GM10847 (cell line): Measurements from ENCODE around the gene SNX25.

ENCODE experiments used
- POLR2A ChIP-seq: IDR thresholded peaks from 2 replicates; pipeline ENCODE4 v1.6.1; 2011; ENCODE audit not compliant: insufficient read length; ENCODE audit errors: extremely low read depth

SNX25 gene

DNA sequence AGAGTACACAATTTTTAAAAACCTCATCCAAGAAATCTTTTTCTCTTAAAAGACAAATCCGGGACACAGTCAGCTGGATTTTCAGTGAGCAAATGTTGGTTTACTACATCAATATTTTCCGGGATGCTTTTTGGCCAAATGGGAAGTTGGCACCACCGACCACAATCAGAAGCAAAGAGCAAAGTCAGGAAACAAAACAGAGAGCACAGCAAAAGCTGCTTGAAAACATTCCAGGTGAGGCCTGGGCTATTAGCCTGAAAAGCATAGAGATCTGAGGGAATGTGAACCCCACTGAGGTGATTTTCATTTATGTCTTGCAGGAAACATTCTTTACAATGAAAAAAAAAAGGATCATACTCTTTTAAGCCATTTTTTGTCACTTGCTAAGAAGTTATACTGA is 152.5 kb downstream of the SNX25 start:
- TF ChIP-seq POLR2A, result no peak

DNA sequence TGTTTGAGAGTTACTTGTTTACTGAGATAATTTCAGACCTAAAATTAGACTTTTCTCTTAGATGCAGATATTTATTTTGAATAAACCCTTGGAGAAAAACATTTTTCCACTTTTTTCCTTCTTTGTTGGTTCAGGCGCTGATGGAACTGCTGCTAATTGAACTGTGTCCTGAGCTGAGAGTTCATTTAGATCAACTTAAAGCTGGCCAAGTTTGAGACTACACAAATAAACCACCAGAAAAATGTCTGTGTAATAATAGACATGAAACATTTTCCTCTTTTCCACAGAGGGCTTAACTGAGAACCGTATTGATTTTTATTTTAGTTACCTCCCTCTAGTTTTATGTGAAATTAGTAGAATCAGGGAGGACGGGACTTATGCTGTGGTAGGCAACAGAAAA is 153.9 kb downstream of the SNX25 start:
- no peak for TF ChIP-seq POLR2A

DNA sequence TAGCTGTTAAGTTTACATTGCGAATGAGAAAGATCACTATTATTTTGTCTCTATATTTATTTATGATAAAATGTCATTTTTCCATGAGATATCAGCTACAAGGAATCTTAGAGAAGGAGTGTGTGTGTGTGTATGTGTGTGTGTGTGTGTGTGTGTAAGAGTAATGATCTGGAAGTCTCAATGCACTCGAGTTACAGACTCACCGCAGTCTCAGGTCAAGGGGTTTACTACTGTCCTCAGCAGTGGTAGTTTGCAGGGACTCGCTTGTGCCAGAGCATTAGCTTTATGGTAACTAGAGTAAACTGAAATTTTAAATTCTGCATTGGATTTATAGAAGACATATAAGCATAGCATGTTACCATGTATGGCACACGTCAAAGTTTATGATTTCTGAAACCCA is 155.5 kb downstream of the SNX25 start:
- TF ChIP-seq POLR2A, result no peak

DNA sequence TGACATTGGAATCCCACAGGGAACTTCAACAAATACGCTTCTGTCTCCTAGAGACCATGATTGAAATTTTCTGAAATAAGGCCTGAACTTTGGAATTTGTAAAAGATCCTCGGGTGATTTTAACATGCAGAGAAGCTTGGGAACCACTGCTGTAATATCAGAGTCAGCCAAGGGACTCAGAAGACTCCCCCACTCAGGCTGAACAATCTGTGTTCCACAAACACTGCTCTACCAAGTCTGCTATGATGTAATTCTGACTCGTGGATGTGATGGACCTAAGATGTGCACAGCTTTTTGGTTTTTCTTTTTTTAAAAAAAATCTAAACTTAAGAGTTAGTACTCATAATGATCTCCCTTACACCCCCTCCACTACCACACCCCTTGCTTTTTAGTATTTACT is 160.3 kb downstream of the SNX25 start:
- no peak for TF ChIP-seq POLR2A

DNA sequence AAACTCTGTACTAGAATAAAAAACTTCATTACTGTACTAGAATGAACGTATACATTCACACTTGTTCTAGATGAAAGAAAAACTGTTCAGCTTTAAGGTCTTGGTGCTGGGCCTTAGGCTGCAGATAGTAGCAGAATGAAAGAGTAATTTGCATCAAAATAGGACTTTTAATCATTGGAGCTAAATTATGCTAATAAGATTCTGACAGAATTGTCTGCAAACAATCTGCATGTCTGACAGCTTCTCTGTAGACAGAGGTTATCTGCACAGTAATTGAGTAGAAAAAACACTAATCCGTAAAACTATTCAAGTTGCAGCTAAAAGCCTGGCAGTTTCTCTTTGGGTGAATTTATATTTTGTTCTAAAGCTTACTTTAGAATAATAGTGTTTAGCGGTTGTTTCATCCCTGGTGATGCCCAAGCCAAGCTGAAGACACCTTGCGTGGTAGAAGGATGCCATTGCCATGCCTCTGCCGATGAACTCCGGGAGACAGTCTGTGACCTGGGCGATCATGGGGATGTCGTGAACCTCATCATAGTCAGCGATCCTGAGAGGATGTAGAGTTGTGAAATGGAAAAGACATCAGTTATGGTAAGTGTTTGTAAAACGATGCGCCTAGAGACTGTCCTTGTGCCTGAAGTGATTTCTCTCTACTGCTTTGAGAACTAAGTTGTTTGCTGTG is 161.0 kb downstream of the SNX25 start:
- TF ChIP-seq POLR2A, result no peak

DNA sequence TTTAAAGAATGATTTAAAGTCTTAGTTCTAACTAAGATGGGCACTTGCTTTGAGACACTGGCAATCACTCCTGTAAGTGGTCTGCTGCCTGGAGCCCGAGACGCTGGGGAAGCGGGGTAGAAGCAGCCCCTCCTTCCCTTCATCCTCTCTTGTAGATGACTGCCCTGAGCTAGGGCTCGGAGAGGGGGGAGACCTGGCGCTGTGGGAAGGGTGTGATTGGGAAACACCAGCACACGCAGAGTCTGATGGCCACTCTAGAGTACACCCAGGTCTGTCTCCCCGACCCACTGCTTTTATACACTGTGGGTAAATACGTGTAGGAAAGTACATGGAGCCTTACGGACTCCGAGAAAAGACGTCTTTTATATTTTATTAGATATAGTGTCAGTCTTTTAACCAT is 162.3 kb downstream of the SNX25 start:
- TF ChIP-seq POLR2A, result no peak

DNA sequence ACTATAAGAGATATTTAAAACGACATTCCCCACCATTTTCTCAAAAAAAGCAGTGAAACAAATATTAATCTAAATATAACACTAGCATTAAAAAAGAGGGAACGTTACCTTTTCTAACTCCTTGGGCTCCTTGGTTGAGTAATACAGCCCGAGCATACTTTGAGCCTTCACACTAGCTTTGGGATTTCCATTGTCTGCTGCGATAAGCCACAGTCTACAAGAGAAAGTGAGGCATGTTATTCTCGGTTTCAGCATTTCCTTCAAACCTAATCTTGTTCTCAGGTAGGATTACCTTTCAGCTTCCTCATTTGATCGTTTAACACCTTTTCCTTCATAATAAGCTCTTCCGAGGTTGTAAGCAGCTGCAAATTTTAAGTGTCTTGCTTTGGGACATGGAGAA is 164.6 kb downstream of the SNX25 start:
- TF ChIP-seq POLR2A, result no peak

DNA sequence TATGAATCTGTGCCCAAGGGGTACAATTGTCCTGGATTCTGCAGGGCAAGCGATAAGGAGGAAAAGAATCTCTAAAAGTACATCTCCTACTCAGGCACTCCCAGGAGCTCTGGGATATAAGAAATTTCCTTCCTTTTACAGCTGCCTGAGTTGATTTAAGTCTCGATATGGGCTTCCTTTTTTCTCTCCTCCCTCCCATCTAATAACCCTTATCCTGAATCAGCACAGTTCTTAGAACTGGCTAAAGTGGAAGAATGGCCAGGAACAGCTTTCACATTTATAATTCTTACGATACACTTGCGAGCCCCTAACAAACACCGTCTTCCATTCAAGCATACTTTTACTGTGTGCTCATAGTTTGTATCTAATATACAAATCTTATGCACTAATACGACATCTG is 165.2 kb downstream of the SNX25 start:
- TF ChIP-seq POLR2A, result no peak

DNA sequence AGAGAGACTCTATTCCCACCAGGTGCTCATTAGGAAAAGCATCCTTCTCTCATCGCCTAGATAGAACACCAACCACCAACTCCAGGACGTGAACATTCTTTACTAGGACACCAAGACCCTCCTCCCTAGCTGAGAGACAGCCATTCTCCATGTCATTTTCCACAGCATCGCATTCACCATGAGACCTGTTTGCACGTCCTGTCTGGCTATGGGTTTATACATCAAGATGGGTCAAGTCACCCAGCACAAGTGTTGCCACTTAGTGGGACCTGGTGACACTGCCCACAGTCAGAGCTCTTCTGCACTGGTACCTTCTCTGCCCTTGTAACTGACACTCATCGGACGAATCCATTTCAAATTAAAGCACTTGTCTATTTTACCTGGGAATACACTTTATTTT is 168.9 kb downstream of the SNX25 start:
- no peak for TF ChIP-seq POLR2A

DNA sequence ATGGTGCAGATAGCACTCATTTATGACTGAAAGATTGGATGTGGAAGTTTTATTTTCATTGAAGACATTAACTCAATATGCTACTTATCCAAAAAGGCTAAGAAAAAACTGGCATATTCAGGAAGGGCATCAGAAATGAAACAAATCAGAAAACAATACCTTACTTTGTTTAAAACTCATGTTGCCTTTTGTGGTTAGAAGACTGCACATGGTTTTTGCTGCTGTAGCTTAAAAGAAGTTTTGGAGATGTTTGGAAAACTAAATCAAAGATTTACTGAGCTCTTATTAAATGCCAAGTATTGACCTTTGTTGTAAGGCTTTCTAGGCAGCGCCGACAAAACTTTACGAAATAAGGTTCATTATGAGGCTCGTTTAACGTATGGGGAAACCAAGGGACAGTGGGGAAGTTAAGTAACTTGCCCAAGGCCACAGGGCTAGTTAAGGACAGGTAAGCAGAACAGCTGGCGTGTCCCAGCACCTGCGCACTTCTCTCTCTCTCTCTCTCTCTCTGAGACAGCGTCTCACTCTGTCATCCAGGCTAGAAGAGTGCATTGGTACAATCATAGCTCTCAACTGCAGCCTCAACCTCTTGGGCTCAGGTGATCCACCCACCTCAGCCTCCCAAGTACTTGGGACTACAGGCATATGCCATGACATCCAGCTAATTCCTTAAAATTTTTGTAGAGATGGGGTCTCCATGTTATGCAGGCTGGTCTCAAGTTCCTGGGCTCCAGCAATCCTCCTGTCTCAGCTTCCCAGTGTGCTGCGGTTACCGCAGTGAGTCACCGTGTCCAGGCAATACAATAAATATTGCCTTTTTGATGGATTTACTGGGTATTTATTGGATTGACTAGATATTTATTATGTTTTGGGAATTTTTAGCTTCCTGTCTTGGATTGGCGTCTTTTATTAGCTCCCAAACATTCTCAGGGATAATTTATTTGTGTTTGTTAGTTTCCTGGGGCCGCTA is 170.2 kb downstream of the SNX25 start:
- no peak for TF ChIP-seq POLR2A

DNA sequence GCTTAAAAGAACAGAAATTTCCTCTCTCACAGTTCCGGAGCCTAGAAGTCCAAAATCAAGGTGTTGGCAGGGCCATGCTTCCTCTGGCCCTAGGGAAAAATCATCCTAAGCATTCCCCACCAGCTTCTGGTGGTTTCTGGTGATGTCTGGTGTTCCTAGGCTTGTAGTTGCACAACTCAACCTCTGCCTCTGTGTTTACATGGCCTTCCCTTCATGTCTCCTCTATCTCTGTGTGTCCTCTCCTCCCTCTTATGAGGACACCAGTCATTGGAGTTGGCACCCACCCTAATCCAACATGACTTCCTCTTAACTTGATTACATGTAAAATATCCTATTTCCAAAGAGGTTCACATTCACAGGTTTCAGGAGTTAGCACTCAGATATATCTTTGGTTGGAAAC is 170.9 kb downstream of the SNX25 start:
- TF ChIP-seq POLR2A, result no peak

DNA sequence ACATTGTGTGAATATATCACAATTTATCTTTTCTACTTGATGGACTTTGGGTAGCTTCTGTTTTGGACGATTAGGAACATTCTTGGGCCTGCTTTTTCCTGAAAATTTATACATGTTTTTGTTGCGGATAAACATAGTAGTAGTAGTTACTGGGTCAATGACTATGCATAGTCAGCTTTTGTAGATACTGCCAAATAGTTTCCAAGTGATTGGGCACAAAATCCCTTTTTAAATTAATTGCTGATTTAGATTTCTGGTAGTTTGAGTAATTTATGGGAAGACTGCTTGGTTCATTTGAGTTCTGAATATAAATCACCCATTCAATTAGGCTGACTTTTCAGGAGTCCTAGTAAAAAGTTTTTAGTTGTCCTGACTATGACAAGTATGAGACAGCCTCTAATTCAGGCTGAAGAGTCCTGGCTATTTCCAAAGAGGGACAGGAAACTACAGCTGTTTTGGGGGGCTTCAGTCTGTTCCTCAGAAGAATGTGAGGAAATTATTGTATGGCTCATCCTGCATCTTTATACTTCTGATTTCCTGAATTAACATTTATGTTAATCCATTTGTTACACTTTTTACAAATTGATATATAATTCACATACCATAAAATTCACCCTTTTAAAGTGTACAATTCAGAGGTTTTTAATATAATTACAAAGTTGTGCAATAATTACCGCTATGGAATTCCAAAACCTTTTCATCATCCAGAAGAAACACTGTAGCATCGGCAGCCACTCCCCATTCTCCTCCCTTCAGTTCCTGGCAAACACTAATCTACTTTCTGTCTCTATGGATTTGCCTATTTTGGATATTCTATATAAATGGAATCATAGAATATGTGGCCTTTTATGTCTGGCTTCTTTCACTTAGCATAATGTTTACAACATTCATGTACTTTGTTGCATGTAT is 172.1 kb downstream of the SNX25 start:
- TF ChIP-seq POLR2A, result no peak

DNA sequence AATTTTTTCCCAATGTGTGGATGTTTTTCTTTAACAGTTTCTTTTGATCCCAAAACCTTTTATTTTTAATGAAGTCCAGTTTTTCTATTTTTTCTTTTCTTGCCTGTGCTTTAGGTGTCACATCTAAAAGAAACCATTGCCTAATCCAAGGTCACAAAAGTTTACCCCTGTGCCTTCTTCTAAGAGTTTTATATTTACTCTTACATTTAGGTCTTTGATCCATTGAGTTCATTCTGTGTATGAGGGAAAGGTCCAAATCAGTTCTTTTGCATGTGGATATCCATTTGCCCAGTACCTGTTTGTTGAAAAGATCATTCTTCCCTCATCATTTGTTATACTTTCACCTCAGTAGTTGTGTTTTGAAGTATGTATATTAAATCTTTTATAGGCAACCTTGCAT is 173.4 kb downstream of the SNX25 start:
- no peak for TF ChIP-seq POLR2A

DNA sequence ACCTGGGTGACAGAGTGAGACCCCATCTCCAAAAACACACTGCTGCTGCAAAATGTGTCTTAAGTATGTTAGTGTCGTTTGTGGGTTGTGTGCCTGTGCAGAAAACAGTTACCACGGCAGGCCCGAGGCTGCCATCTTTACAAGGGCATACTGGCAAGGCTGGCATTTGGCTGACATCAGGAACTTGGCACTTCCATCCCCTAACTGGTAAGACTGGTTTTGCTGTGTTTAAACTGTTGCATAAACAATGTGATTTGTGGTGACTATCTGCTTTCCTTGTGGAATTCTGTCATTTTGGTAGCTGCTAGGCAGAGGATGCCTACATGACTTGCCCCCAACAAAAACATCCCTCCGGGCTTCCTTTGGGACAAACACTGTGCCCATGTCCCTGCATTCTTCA is 174.1 kb downstream of the SNX25 start:
- TF ChIP-seq POLR2A, result no peak

DNA sequence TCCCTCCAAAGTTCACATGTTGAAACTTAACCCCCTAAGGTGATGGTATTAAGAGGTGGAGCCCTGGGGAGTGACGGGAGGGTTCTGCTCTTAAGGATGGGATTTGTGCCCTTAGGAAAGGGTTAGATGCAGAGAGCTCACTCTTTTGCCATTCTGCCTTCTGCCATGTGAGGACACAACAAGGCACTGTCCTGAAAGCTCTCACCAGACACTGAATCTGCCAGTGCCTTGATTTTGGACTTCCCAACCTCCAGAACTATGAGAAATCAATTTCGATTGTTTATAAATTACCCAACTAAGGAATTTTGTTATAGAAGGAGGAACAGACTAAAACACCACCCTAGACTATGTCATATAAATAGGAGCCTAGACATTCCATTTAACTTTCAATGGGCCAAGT is 174.7 kb downstream of the SNX25 start:
- no peak for TF ChIP-seq POLR2A

DNA sequence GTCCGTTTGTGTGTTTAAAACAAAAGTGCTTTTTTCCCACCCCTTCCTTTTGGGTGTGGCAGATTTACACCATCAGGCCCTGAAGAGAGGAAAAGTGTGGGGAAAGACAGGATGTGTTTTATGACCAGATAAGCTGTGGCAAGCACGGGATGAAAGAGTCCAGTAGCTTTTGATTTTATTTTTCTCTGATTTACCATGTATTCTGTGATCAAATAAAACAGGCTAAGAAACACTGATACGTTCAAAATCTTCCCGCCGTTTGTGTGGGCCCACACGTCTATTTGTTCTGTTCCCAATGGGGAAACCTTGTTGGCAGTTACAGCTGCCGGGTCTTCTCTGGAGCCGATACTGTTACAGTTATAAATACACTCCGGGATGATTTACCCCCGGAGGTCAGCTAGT is 175.5 kb downstream of the SNX25 start:
- TF ChIP-seq POLR2A, result no peak

DNA sequence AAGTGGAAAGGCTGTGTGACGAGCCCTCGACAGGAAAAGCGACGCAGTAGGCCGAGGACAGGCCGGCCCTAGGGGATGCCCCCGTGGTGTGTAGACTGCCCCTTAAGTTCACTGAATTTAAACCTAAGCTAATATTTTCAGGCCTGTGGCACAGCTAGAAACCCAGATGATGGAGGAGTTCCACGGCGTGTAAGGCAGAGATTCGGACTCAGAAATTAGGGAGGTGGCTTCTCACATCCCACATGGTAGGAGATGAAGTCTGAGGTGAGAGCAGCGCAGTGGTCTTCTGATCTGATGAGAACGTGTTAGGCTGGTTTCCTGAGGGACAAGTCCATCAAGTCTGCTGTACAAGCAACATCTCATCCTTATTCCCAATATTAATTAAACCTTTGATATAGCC is 178.6 kb downstream of the SNX25 start:
- no peak for TF ChIP-seq POLR2A
